HEK293 (cell line): Measurements from ENCODE around the gene CLINT1.

Experiments used
- CTCF ChIA-PET: fragments of 350-600 bp; formaldehyde crosslinking; extraction: SDS; loops from one replicate; lab custom pipeline; 2021; ENCODE audit warnings: antibody characterized with exemption; lab: Yijun Ruan, JAX
- POLR2A ChIA-PET: fragments of 300-600 bp; formaldehyde crosslinking; extraction: SDS; loops from one replicate; lab custom pipeline; 2020; ENCODE audit warnings: antibody characterized with exemption, inconsistent platforms; lab: Yijun Ruan, JAX
- H3K27ac ChIP-seq: fragments of 200-500 bp; sonication (Bioruptor generic); 2 replicates; pipeline ENCODE4 v1.5.1; 2014; ENCODE audit warnings: low read depth, low read length, control low read depth, inconsistent platforms; ENCODE audit errors: extremely low read depth
- H3K36me3 ChIP-seq, 2 experiments: fragments of 200-500 bp in 1 of 2; sonication (Bioruptor generic) in 1 of 2; 1 replicate in 1 of 2; 2 replicates in 1 of 2; pipeline ENCODE4 v1.5.1; 2014 to 2017; ENCODE audit warnings: inconsistent platforms in 2 of 2, low read length in 2 of 2; ENCODE audit not compliant: control insufficient read depth in 2 of 2, insufficient read depth in 1 of 2
- H3K4me1 ChIP-seq: fragments of 200-500 bp; sonication (Bioruptor generic); 2 replicates; pipeline ENCODE4 v1.5.1; 2014; ENCODE audit warnings: mild to moderate bottlenecking, low read length, inconsistent platforms; ENCODE audit not compliant: control insufficient read depth, insufficient read depth
- H3K4me3 ChIP-seq: 2 replicates; pipeline ENCODE4 v1.5.1; 2011; ENCODE audit warnings: low read depth, mild to moderate bottlenecking, control low read depth, low read length, moderate library complexity
- H3K9me3 ChIP-seq: fragments of 200-500 bp; sonication (Bioruptor generic); 2 replicates; pipeline ENCODE4 v1.5.1; 2014; ENCODE audit warnings: low read depth, low read length, inconsistent platforms; ENCODE audit not compliant: control insufficient read depth, insufficient read depth
- ATF2 ChIP-seq: fragments of 450-650 bp; formaldehyde crosslinking; IDR thresholded peaks from 2 replicates; pipeline ENCODE4 v1.5.1; 2016; ENCODE audit warnings: missing biosample characterization, missing genetic modification characterization, low read depth
- CTCF ChIP-seq: fragments of 450-650 bp; formaldehyde crosslinking; IDR thresholded peaks from 2 replicates; pipeline ENCODE4 v1.5.1; 2016; ENCODE audit warnings: missing biosample characterization, missing genetic modification characterization
- GLIS2 ChIP-seq: fragments of 450-650 bp; formaldehyde crosslinking; IDR thresholded peaks from 2 replicates; pipeline ENCODE4 v1.5.1; 2016; ENCODE audit warnings: missing biosample characterization, missing genetic modification characterization
- ZFP37 ChIP-seq: fragments of 450-650 bp; formaldehyde crosslinking; IDR thresholded peaks from 2 replicates; pipeline ENCODE4 v1.5.1; 2016; ENCODE audit warnings: missing biosample characterization, missing genetic modification characterization
- ZNF132 ChIP-seq: fragments of 450-650 bp; formaldehyde crosslinking; IDR thresholded peaks from 2 replicates; pipeline ENCODE4 v1.5.1; 2017; ENCODE audit warnings: missing biosample characterization, missing genetic modification characterization, borderline replicate concordance
- ZNF174 ChIP-seq: fragments of 450-650 bp; formaldehyde crosslinking; IDR thresholded peaks from 2 replicates; pipeline ENCODE4 v1.5.0; 2017; ENCODE audit warnings: missing biosample characterization, mild to moderate bottlenecking, missing genetic modification characterization
- ZNF2 ChIP-seq: fragments of 450-650 bp; formaldehyde crosslinking; IDR thresholded peaks from 2 replicates; pipeline ENCODE4 v1.5.1; 2016; ENCODE audit warnings: missing biosample characterization, missing genetic modification characterization
- ZNF26 ChIP-seq: fragments of 450-650 bp; formaldehyde crosslinking; IDR thresholded peaks from 2 replicates; pipeline ENCODE4 v1.5.1; 2016; ENCODE audit warnings: missing biosample characterization, missing genetic modification characterization
- ZNF488 ChIP-seq: fragments of 450-650 bp; formaldehyde crosslinking; IDR thresholded peaks from 2 replicates; pipeline ENCODE4 v1.5.1; 2016; ENCODE audit warnings: missing biosample characterization, missing genetic modification characterization
- ZNF513 ChIP-seq: fragments of 450-650 bp; IDR thresholded peaks from 2 replicates; pipeline ENCODE4 v1.5.1; 2018; ENCODE audit warnings: missing biosample characterization, missing genetic modification characterization

CLINT1 gene

GRCh38 chr5:157802736-157803135, 56.2 kb downstream of the CLINT1 start:
- Histone ChIP-seq H3K36me3 (peaks cover 32 to 55% of the 10 kb centered on the region in 2 experiments), H3K4me1 (no peaks in the 10 kb centered on the region), H3K4me3 (no peak overlapping the region), H3K27ac (no peak overlapping the region), H3K9me3 (no peaks in the 10 kb centered on the region)
- CTCF ChIA-PET: no interaction called here
- POLR2A ChIA-PET: no interaction called here
- TF ChIP-seq ATF2 (tag by site-specific recombination): no peak

- Histone ChIP-seq H3K9me3 (no peaks in the 10 kb centered on the region), H3K36me3 (peaks cover 33 to 43% of the 10 kb centered on the region in 2 experiments), H3K27ac (no peak overlapping the region), H3K4me3 (no peak overlapping the region), H3K4me1 (no peaks in the 10 kb centered on the region)
- TF ChIP-seq CTCF (tag by site-specific recombination) (no peak), ZNF513 (tag by site-specific recombination) (no peak), ZNF174 (tag by site-specific recombination) (no peak), ZNF2 (tag by site-specific recombination) (no peak)
- ChIA-PET POLR2A (no interaction called here), CTCF (no interaction called here)
Observed at GRCh38 chr5:157800137-157800536, 58.8 kb downstream of the CLINT1 start.

- POLR2A ChIA-PET: no interaction called here
Observed at GRCh38 chr5:157799578-157799977, 59.4 kb downstream of the CLINT1 start.

More at GRCh38 chr5:157799578-157799977, 59.4 kb downstream of the CLINT1 start:
- Histone ChIP-seq H3K9me3 (no peaks in the 10 kb centered on the region), H3K36me3 (peaks cover 28 to 45% of the 10 kb centered on the region in 2 experiments), H3K4me3 (no peak overlapping the region), H3K4me1 (no peaks in the 10 kb centered on the region)
- TF ChIP-seq ZNF132 (tag by site-specific recombination): no peak
- no peak for TF ChIP-seq ZNF26 (tag by site-specific recombination)
- no peak for TF ChIP-seq ZFP37
- TF ChIP-seq GLIS2 (tag by site-specific recombination): no peak
- TF ChIP-seq ZNF488: no peak
- TF ChIP-seq, all 188 proteins: peak for 0
- CTCF ChIA-PET: no interaction called here
- H3K27ac ChIP-seq: no peak overlapping the region
